Mononuclear cell (primary cell): ENCODE results near the gene THOP1. TPM values are rescaled to one million over a fixed set of nuclear protein-coding genes. Genes with fewer than 3 reads are reported as not detected.

ENCODE experiments used
- H3K27me3 ChIP-seq: 2 replicates; pipeline ENCODE4 v1.6.0; 2011; ENCODE audit warnings: low read length, control low read depth; ENCODE audit not compliant: insufficient read depth
- H3K4me1 ChIP-seq: 2 replicates; pipeline ENCODE4 v1.5.1; 2011; ENCODE audit warnings: mild to moderate bottlenecking, low read length, control low read depth; ENCODE audit not compliant: insufficient read depth
- H3K4me3 ChIP-seq: 2 replicates; pipeline ENCODE4 v1.5.1; 2011; ENCODE audit warnings: mild to moderate bottlenecking, low read length, moderate library complexity
- H3K9me3 ChIP-seq: 2 replicates; pipeline ENCODE4 v1.5.1; 2011; ENCODE audit warnings: low read depth, mild to moderate bottlenecking, control low read depth, low read length
- total RNA-seq: library from RNA; depleted of rRNA; stranded (reverse); fragments of >200 nt; gene quantifications from one replicate; pipeline ENCODE4 v1.2.3, GENCODE V29; 2012

Gene THOP1
- total RNA-seq, 1 donor = 15.4 TPM

GRCh38 chr19:2827840-2828489 lies 42.7 kb downstream of the THOP1 start:
- Histone ChIP-seq H3K4me1 (no peaks in the 10 kb centered on the region), H3K4me3 (no peak overlapping the region), H3K27me3 (no peaks in the 10 kb centered on the region), H3K9me3 (peaks cover 9% of the 10 kb centered on the region)

- H3K9me3 ChIP-seq = peaks cover 24% of the 10 kb centered on the region
- H3K4me3 ChIP-seq = no peak overlapping the region
- H3K27me3 ChIP-seq = no peaks in the 10 kb centered on the region
- H3K4me1 ChIP-seq = no peaks in the 10 kb centered on the region
Measured at GRCh38 chr19:2834294-2834871, 49.1 kb downstream of the THOP1 start.

- Histone ChIP-seq H3K9me3 (peaks cover 20% of the 10 kb centered on the region), H3K27me3 (no peaks in the 10 kb centered on the region), H3K4me3 (no peak overlapping the region)
Measured at GRCh38 chr19:2837430-2837829, 52.1 kb downstream of the THOP1 start.

GRCh38 chr19:2840794-2841791 lies 55.8 kb downstream of the THOP1 start, which contains the start of gene ZNF555:
TSS of gene ZNF555 (plus strand) at chr19:2841475. CDS start at chr19:2841573, 98 bp downstream.
- Histone ChIP-seq H3K4me1 (peaks cover 22% of the 10 kb centered on the region), H3K27me3 (no peaks in the 10 kb centered on the region), H3K4me3 (peak within 1 kb of the TSS; percentile 66), H3K9me3 (no peaks in the 10 kb centered on the region)

More at GRCh38 chr19:2837430-2837829, 52.1 kb downstream of the THOP1 start:
- peaks cover 14% of the 10 kb centered on the region for H3K4me1 ChIP-seq

GRCh38 chr19:2841855-2842574 lies 56.7 kb downstream of the THOP1 start:
- Histone ChIP-seq H3K27me3 (no peaks in the 10 kb centered on the region), H3K4me1 (peaks cover 22% of the 10 kb centered on the region), H3K9me3 (no peaks in the 10 kb centered on the region), H3K4me3 (peak overlapping the region; percentile 66)

- H3K4me1 ChIP-seq = peaks cover 22% of the 10 kb centered on the region
- no peak overlapping the region for H3K4me3 ChIP-seq
- H3K9me3 ChIP-seq = no peaks in the 10 kb centered on the region
- no peaks in the 10 kb centered on the region for H3K27me3 ChIP-seq
Measured at GRCh38 chr19:2845107-2845506, 59.8 kb downstream of the THOP1 start.

- H3K4me1 ChIP-seq = peaks cover 15% of the 10 kb centered on the region
- no peak overlapping the region for H3K4me3 ChIP-seq
- no peaks in the 10 kb centered on the region for H3K27me3 ChIP-seq
- peaks cover 2% of the 10 kb centered on the region for H3K9me3 ChIP-seq
Measured at GRCh38 chr19:2846180-2846894, 61.0 kb downstream of the THOP1 start.

- Histone ChIP-seq H3K4me3 (no peak overlapping the region), H3K27me3 (no peaks in the 10 kb centered on the region), H3K9me3 (peaks cover 14% of the 10 kb centered on the region), H3K4me1 (peaks cover 7% of the 10 kb centered on the region)
Measured at GRCh38 chr19:2847507-2847906, 62.2 kb downstream of the THOP1 start.

GRCh38 chr19:2848616-2849015 lies 63.3 kb downstream of the THOP1 start:
- Histone ChIP-seq H3K4me3 (no peak overlapping the region), H3K4me1 (no peaks in the 10 kb centered on the region), H3K9me3 (peaks cover 25% of the 10 kb centered on the region), H3K27me3 (no peaks in the 10 kb centered on the region)

- no peaks in the 10 kb centered on the region for H3K4me1 ChIP-seq
- no peak overlapping the region for H3K4me3 ChIP-seq
- peaks cover 42% of the 10 kb centered on the region for H3K9me3 ChIP-seq
- H3K27me3 ChIP-seq = no peaks in the 10 kb centered on the region
Measured at GRCh38 chr19:2850256-2850925, 65.1 kb downstream of the THOP1 start.

- Histone ChIP-seq H3K9me3 (peaks cover 56% of the 10 kb centered on the region), H3K4me1 (no peaks in the 10 kb centered on the region), H3K27me3 (no peaks in the 10 kb centered on the region), H3K4me3 (no peak overlapping the region)
Measured at GRCh38 chr19:2852598-2852997, 67.3 kb downstream of the THOP1 start.

- H3K27me3 ChIP-seq = no peaks in the 10 kb centered on the region
- H3K9me3 ChIP-seq = peaks cover 56% of the 10 kb centered on the region
- H3K4me1 ChIP-seq = no peaks in the 10 kb centered on the region
- no peak overlapping the region for H3K4me3 ChIP-seq
Measured at GRCh38 chr19:2853015-2853606, 67.8 kb downstream of the THOP1 start.

- Histone ChIP-seq H3K9me3 (peaks cover 56% of the 10 kb centered on the region), H3K4me1 (no peaks in the 10 kb centered on the region), H3K27me3 (no peaks in the 10 kb centered on the region), H3K4me3 (no peak overlapping the region)
Measured at GRCh38 chr19:2854849-2855248, 69.5 kb downstream of the THOP1 start.
